Measurements from ENCODE around the gene RNF43.
"Not testable (repeated sequence)": the region's sequence is repeated elsewhere in the genome, so short reads cannot be mapped to it uniquely, and the experiment has no call there.

The RNF43 gene

GRCh38 chr17:58403311-58403710, 14.0 kb downstream of the RNF43 start:
- DNase-seq: no peak

DNA sequence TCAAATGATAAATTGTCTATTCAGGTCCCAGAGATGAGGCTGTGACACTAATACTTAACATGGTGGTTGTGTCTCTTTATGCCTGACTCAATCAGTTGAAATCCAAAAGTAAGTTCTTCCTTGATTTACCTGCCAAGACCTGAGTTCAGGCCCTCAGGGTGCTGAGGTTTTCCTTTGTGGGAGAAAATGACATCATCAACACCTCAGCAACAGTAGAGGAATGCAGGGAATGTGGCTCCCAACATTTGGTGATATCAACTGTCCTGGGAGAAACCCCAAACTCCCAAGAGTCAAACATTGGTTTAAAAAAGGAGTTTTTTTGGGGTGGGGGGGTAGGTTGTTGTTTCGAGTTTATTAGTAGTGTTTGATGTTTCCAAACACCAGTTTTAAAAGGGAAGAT, 14.7 kb downstream of the RNF43 start:
- DNase-seq: no peak

- DNase-seq: no peak
Measured at GRCh38 chr17:58402047-58402446, 15.3 kb downstream of the RNF43 start.

- DNase-seq: no peak
Measured at GRCh38 chr17:58401287-58401686, 16.0 kb downstream of the RNF43 start.

DNA sequence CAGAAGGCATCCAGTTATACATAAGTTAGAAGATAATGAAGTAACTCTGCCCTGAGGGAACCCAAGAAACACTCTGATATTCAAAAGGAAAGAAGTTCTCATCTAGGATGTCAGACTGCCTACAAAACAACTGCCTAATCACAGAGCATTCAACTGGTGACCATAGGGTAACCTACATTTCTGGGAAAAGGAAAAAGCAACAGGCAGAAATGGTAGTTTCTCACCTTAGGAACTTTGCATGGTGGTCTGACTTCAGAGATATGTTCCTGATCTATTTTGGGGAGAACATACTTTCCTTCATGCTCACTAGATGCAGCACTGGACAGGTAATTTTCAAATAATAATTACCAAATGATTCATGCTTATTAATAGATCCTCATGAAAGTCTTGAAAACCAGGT, 16.5 kb downstream of the RNF43 start:
- DNase-seq: no peak

GRCh38 chr17:58399974-58400373, 17.4 kb downstream of the RNF43 start:
- DNase-seq: no peak

- no peak for DNase-seq
Measured at GRCh38 chr17:58398574-58399266, 18.6 kb downstream of the RNF43 start.

- not testable (repeated sequence) for DNase-seq
Measured at GRCh38 chr17:58397421-58397820, 19.9 kb downstream of the RNF43 start.

- DNase-seq: no peak
Measured at GRCh38 chr17:58396173-58396572, 21.2 kb downstream of the RNF43 start.

GRCh38 chr17:58394534-58395223, 22.7 kb downstream of the RNF43 start:
- no peak for DNase-seq

DNA sequence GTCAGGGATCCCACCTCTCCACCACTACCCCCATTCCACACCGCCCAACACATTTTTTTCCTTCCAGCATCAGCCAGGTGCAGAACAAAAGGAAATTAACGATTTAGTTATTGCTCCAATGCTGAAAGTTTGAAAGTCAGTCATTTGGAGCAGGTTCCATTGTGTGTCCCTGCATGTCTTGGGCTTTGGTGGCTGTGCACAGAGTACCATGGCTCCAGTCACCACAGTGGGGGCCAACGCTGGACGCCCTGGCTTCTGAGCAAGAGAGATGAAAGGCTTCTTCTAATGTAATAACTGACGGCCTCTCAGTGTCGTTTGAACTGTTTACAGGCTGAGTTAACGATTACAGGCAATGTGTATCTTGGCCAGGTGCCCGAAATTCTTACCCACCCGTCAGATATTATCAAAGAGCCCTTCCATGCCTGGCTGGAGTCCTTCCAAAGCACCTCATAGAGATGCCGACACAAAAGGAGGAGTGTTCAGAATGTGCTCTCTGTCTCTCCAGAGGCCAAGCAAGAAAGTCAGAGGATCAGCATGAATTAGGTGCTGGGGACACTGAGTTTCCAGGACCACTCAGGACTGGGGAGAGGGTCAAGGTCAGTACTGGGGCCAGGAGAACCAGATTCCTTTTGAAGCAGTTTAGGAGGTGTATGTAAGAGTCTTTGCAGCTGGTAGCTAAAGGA, 25.9 kb downstream of the RNF43 start:
- no peak for DNase-seq

DNA sequence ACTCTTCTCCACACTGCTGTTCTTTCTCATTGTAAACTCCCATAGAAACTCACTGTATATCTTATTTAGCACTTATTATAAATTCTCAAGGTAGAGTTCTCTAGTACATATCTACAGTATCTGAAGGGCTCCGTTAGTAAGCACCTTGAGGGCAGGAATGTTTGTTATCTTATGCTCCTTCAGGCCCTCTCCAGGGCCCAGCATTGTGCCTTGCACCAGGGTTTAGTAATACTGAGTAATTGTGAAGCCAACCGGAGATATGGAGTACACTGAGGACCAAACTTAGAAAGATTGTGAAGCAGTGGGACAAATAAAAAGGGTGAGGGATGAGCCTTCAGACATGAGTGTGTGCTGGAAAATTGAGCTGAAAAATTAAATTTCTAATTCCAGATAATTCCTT, 26.4 kb downstream of the RNF43 start:
- DNase-seq: no peak

- no peak for DNase-seq
Measured at GRCh38 chr17:58388302-58389190, 28.8 kb downstream of the RNF43 start.

DNA sequence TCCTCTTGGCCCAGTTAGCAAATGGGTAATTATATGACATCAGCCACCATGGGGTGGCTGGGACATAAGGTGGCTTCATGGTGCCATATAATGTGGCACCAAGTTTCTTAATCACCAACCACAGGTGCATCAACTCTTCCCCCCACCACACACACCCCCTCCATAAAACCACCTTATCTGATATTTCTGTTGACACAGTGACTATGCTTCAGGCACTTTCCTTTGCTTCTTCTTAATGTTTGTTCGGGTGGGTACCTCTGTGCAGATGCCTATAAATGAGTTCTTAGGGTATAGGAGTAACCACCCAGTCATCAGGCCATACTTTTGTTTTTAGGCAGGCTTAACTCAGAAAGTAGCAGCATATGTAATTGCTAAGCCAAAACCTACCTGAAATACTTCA, 29.5 kb downstream of the RNF43 start:
- DNase-seq: no peak

DNA sequence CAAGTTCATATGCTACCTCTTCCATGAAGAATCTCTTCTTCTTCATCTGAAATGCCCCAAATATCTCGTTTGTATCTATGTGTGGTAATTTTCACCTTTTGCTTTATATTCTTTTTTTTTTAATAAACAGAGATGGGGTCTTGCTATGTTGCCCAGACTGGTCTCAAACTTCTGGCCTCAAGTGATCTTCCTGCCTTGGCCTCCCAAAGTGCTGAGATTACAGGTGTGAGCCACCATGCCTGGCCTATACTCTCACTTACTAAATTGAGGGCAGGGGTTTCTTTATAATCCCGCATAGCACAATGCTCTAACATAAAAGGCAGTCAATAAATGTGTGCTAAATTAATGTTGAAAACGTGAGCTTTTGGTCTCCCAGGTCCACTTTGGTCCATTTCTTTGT, 30.6 kb downstream of the RNF43 start:
- no peak for DNase-seq

DNA sequence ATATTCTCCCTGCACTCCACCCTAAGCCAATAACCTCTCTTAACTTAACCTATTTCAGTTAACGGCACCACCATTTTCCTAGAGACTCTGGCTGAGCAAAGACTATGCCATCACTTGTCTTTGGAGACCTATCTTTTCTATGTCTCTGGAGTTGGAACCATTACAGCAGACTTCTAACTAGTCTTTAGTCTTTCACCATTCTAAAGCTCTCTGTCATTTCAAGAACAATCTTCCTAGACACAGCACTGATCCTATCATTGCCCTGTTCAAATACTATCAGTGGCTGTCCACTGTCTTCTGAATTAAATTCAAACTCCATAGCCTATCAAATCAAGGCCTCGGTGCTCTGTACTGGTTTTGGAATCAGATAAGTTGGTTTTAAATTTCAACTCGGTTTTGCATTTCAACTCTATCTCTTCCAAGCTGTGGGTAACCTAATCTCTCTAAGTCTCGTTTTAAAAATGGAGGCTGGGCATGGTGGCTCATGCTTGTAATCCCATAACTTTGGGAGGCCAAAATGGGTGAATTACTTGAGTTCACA, 31.9 kb downstream of the RNF43 start:
- no peak for DNase-seq

DNA sequence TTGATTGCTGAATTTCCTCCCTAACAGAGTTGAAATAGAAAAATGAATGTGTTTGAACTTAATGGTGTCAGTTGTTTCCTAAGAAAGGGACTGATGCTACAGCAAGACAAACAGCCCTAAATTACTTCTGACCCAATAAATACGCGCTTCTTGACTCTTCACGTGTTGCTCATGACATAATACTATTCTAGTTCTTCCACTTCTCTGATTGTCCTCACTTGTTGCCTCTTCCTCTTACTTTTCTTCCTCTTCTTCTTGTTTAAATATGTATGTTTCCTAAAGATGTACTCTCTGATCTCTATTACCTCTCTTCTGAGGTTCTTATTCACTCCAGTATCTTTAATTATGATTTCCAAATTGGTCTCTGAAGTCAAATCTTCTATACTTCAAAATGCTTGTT, 32.4 kb downstream of the RNF43 start:
- no peak for DNase-seq

DNA sequence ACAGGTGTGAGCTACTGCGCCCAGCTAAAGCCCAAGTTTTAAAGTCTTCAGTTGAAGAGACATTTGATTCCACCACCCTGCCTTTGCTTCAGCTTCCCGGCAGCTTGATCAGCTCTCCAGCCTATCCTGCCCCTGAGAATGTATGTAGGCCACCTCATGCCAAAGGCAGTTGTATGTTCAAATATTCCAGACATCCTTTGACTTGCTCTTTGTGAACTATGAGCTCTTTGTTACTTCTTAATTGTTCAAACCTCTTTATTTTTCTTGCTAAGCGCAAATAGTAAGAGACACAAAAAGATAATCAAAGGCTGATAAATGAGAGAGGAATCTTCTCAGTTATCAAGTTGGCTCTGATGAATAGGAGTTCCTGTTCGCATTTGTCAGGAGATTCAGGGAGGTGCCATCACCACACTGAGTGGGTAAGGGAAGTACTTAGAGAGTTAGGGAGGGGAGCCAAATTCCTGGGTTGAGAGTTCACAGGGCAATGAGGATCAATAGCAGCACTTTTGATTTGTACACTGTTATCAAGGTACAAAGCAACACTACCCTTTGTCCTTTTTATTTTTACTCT, 33.4 kb downstream of the RNF43 start:
- DNase-seq: no peak

DNA sequence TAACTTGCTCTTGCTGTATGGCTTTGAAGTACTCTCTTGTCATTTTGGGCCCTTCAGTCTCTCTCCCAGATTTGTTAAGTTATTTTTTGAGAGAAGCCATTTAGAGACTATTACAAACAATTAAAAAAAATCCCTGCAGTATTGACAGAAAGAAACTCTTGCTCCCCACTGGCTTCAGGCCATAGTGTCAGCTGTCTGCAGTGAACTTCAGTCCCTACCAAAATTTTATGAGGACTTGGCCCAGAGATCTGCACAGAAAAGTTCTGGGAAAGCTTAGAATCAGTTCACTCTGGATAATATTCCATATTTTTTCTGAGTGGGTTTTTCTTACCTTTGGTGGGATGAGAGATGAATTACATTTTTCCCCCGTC, 34.5 kb downstream of the RNF43 start:
- DNase-seq: no peak

DNA sequence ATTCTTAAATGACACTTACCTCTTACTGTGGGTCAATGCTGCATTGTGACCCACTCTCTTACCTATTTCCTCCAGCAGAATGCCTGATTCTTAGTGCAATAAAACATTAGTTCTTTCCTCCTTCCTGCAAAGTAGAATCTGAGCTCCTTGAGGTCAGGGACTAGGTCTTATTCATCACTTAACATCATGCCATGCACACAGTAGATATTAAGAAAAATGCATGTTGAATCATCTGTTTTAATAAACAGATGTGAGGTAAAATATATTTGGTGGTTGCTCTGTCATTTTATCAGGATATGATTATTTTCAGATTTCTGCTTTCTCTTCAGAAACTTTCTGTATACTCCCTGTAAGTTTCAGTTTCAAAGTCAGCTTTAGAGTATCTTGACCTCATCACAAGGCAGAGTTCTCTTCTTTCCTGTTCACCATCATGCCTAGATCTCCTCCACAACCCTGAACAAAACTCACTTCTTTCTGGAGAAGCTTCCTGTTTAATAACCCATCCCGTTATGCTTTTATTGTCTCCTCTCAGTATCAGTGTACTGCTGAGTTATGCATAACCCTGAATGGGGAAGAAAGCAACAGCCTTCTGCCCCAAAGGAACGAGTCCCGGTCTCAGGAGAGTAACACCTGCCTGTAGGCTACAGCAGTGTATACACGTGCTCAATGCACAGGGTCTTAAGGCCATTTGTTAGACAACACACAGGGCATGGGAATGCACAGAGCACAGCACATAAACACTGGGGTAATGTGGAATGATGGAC, 35.0 kb downstream of the RNF43 start:
- no peak for DNase-seq

GRCh38 chr17:58381124-58382035, 36.0 kb downstream of the RNF43 start:
- no peak for DNase-seq

Measured in CD4-positive, alpha-beta T cell treated with Interferon gamma for 1 hour (primary cell).